Neural crest cell (in vitro differentiated cells): ENCODE measurements around the gene ITGB7. TPM values are rescaled to one million over a fixed set of nuclear protein-coding genes. Genes with fewer than 3 reads are reported as not detected.
A peak's percentile ranks its signal among the peaks of the same experiment; 100 is the strongest.

Experiments used
- DNase-seq: peaks from one replicate; pipeline ENCODE4 v3.0.0; 2021; ENCODE audit warnings: low read depth, mixed read lengths, low spot score
- H3K27ac Mint-ChIP-seq: one replicate; pipeline ENCODE4 v1.8.0; 2021; ENCODE audit warnings: mild to moderate bottlenecking, mixed read lengths; ENCODE audit not compliant: unreplicated experiment
- H3K27me3 Mint-ChIP-seq: 2 replicates; pipeline ENCODE4 v1.8.0; 2021; ENCODE audit warnings: low read depth, mild to moderate bottlenecking, mixed read lengths
- H3K36me3 Mint-ChIP-seq: 2 replicates; pipeline ENCODE4 v1.8.0; 2021; ENCODE audit warnings: low read depth, mild to moderate bottlenecking, mixed read lengths
- H3K4me1 Mint-ChIP-seq: 2 replicates; pipeline ENCODE4 v1.8.0; 2021; ENCODE audit warnings: mixed read lengths
- H3K4me3 Mint-ChIP-seq: one replicate; pipeline ENCODE4 v1.8.0; 2021; ENCODE audit warnings: mild to moderate bottlenecking, mixed read lengths
- H3K9me3 Mint-ChIP-seq: 2 replicates; pipeline ENCODE4 v1.8.0; 2021; ENCODE audit warnings: mixed read lengths
- CTCF ChIP-seq: fragments of 200-600 bp; sonication (generic); conservative IDR thresholded peaks from 2 replicates; pipeline ENCODE4 v1.5.0; 2021; ENCODE audit warnings: antibody characterized with exemption, mild to moderate bottlenecking
- total RNA-seq: library from RNA; stranded (reverse); gene quantifications from 2 replicates; pipeline ENCODE4 v1.2.1, GENCODE V29; 2021

Gene ITGB7
- total RNA-seq, 1 donor from 2014 or later = not detected

- Mint-ChIP-seq H3K36me3 (no peaks in the 10 kb centered on the region), H3K9me3 (no peaks in the 10 kb centered on the region), H3K4me1 (peaks cover 6% of the 10 kb centered on the region), H3K27me3 (peaks cover 64% of the 10 kb centered on the region), H3K27ac (no peak overlapping the region), H3K4me3 (no peak overlapping the region)
- TF ChIP-seq CTCF = no peak
- no peak for DNase-seq
Observed at GRCh38 chr12:53195516-53196420, 11.3 kb downstream of the ITGB7 start.

GRCh38 chr12:53194973-53195372 lies 12.1 kb downstream of the ITGB7 start:
- TF ChIP-seq CTCF = no peak
- peaks cover 62% of the 10 kb centered on the region for H3K27me3 Mint-ChIP-seq
- DNase-seq = no peak
- peaks cover 6% of the 10 kb centered on the region for H3K4me1 Mint-ChIP-seq
- no peak overlapping the region for H3K27ac Mint-ChIP-seq
- H3K4me3 Mint-ChIP-seq = no peak overlapping the region
- H3K36me3 Mint-ChIP-seq = no peaks in the 10 kb centered on the region
- no peaks in the 10 kb centered on the region for H3K9me3 Mint-ChIP-seq

- Mint-ChIP-seq H3K36me3 (no peaks in the 10 kb centered on the region), H3K9me3 (no peaks in the 10 kb centered on the region), H3K27ac (no peak overlapping the region), H3K4me3 (no peak overlapping the region), H3K27me3 (peaks cover 56% of the 10 kb centered on the region), H3K4me1 (peaks cover 6% of the 10 kb centered on the region)
- TF ChIP-seq CTCF = no peak
- DNase-seq = no peak
Observed at GRCh38 chr12:53193985-53194716, 12.9 kb downstream of the ITGB7 start.

GRCh38 chr12:53193040-53193439 lies 14.0 kb downstream of the ITGB7 start:
- no peaks in the 10 kb centered on the region for H3K36me3 Mint-ChIP-seq
- no peaks in the 10 kb centered on the region for H3K9me3 Mint-ChIP-seq
- no peak for TF ChIP-seq CTCF
- no peak for DNase-seq
- peaks cover 45% of the 10 kb centered on the region for H3K27me3 Mint-ChIP-seq
- peak overlapping the region; percentile 27 for H3K27ac Mint-ChIP-seq
- H3K4me1 Mint-ChIP-seq = peaks cover 11% of the 10 kb centered on the region
- H3K4me3 Mint-ChIP-seq = no peak overlapping the region

- Mint-ChIP-seq H3K4me3 (no peak overlapping the region), H3K4me1 (peaks cover 11% of the 10 kb centered on the region), H3K36me3 (peaks cover under 1% of the 10 kb centered on the region), H3K27ac (peak overlapping the region; percentile 27), H3K9me3 (no peaks in the 10 kb centered on the region), H3K27me3 (peaks cover 42% of the 10 kb centered on the region)
- DNase-seq = no peak
- no peak for TF ChIP-seq CTCF
Observed at GRCh38 chr12:53192531-53193021, 14.5 kb downstream of the ITGB7 start.
